Hepatocyte (in vitro differentiated cells): ENCODE measurements around the gene AP3D1. TPM values are rescaled to one million over a fixed set of nuclear protein-coding genes. Genes with fewer than 3 reads are reported as not detected.

ENCODE experiments used
- DNase-seq: peaks from one replicate; pipeline ENCODE4 v3.0.0-alpha.2; 2016; ENCODE audit warnings: low spot score
- H2AFZ ChIP-seq: fragments of 200-600 bp; sonication (generic); 2 replicates; pipeline ENCODE4 v1.6.0; 2016; ENCODE audit warnings: antibody characterized with exemption, mild to moderate bottlenecking
- H3K27ac ChIP-seq: fragments of 200-600 bp; sonication (generic); 2 replicates; pipeline ENCODE4 v1.5.1; 2016; ENCODE audit warnings: mild to moderate bottlenecking
- H3K27me3 ChIP-seq: fragments of 200-600 bp; sonication (generic); 2 replicates; pipeline ENCODE4 v1.6.1; 2016
- H3K36me3 ChIP-seq: fragments of 200-600 bp; sonication (generic); replicated peaks from 2 replicates; pipeline ENCODE4 v1.5.1; 2016; ENCODE audit warnings: low read depth; ENCODE audit not compliant: insufficient read depth
- H3K4me1 ChIP-seq: fragments of 200-600 bp; sonication (generic); 2 replicates; pipeline ENCODE4 v1.5.1; 2016; ENCODE audit warnings: mild to moderate bottlenecking, moderate library complexity; ENCODE audit not compliant: insufficient read depth
- H3K4me2 ChIP-seq: fragments of 200-600 bp; sonication (generic); 2 replicates; pipeline ENCODE4 v1.6.0; 2016
- H3K4me3 ChIP-seq: fragments of 200-600 bp; sonication (generic); 2 replicates; pipeline ENCODE4 v1.5.1; 2016; ENCODE audit warnings: mild to moderate bottlenecking
- H3K79me2 ChIP-seq: fragments of 200-600 bp; sonication (generic); 2 replicates; pipeline ENCODE4 v1.6.0; 2017; ENCODE audit warnings: mild to moderate bottlenecking
- H3K9me2 ChIP-seq: fragments of 200-600 bp; sonication (generic); replicated peaks from 2 replicates; pipeline ENCODE4 v1.6.0; 2017; ENCODE audit warnings: mild to moderate bottlenecking; ENCODE audit not compliant: insufficient read depth
- H3K9me3 ChIP-seq: fragments of 200-600 bp; sonication (generic); 2 replicates; pipeline ENCODE4 v1.5.1; 2016; ENCODE audit warnings: low read depth, mild to moderate bottlenecking
- H4K20me1 ChIP-seq: fragments of 200-600 bp; sonication (generic); 2 replicates; pipeline ENCODE4 v1.6.0; 2016; ENCODE audit warnings: mild to moderate bottlenecking; ENCODE audit not compliant: insufficient read depth, poor library complexity, severe bottlenecking
- CTCF ChIP-seq: fragments of 200-600 bp; sonication (generic); IDR thresholded peaks from 2 replicates; pipeline ENCODE4 v1.5.1; 2016; ENCODE audit warnings: antibody characterized with exemption, mild to moderate bottlenecking; ENCODE audit not compliant: poor library complexity
- EZH2 ChIP-seq: fragments of 200-600 bp; sonication (generic); IDR thresholded peaks from 2 replicates; pipeline ENCODE4 v1.6.1; 2016; ENCODE audit warnings: antibody characterized with exemption, mild to moderate bottlenecking, borderline replicate concordance
- EZH2phosphoT487 ChIP-seq: fragments of 200-600 bp; sonication (generic); IDR thresholded peaks from one replicate; pipeline ENCODE4 v1.6.1; 2018; ENCODE audit warnings: antibody characterized with exemption, mild to moderate bottlenecking, low read depth, moderate library complexity; ENCODE audit not compliant: unreplicated experiment, severe bottlenecking
- WGBS: methylation state at CpG from one replicate; pipeline ENCODE4 v1.1.6; 2016; ENCODE audit warnings: low lambda C conversion rate; ENCODE audit errors: missing lambda C conversion rate; 5-methylcytosine and 5-hydroxymethylcytosine counted together
- polyA plus RNA-seq: library from polyadenylated mRNA; unstranded; fragments of >200 nt; fragmentation: Nextera tagmentation; extraction: Ambion mirVana; gene quantifications from 2 replicates; pipeline ENCODE4 v1.2.1, GENCODE V29; 2016
- total RNA-seq: library from RNA; depleted of rRNA; stranded (reverse); fragments of >200 nt; gene quantifications from 2 replicates; pipeline ENCODE4 v1.2.3, GENCODE V29; 2014

The AP3D1 gene
- total and polyA plus RNA-seq, 2 experiments from 2014 or later: 102 to 108 TPM

GRCh38 chr19:2192862-2193261, 41.5 kb upstream of the AP3D1 start:
- H4K20me1 ChIP-seq: no peaks in the 10 kb centered on the region
- DNase-seq: no peak
- whole genome bisulfite sequencing: 98% methylated on average over 17 of the region's 17 CpGs
- H3K4me1 ChIP-seq: no peaks in the 10 kb centered on the region
- no peak overlapping the region for H3K27ac ChIP-seq
- H3K4me2 ChIP-seq: no peak overlapping the region
- H3K79me2 ChIP-seq: peaks cover 28% of the 10 kb centered on the region
- no peak for TF ChIP-seq EZH2phosphoT487
- TF ChIP-seq CTCF: no peak
- TF ChIP-seq EZH2: no peak
- H3K9me3 ChIP-seq: no peaks in the 10 kb centered on the region
- no peaks in the 10 kb centered on the region for H3K9me2 ChIP-seq
- H3K4me3 ChIP-seq: no peak overlapping the region
- H2AFZ ChIP-seq: no peak overlapping the region
- no peaks in the 10 kb centered on the region for H3K27me3 ChIP-seq
- no peaks in the 10 kb centered on the region for H3K36me3 ChIP-seq

GRCh38 chr19:2191456-2192310, 40.3 kb upstream of the AP3D1 start:
- Histone ChIP-seq H3K79me2 (peaks cover 28% of the 10 kb centered on the region), H3K4me3 (no peak overlapping the region), H3K9me3 (no peaks in the 10 kb centered on the region), H3K27me3 (no peaks in the 10 kb centered on the region), H3K4me1 (peaks cover 7% of the 10 kb centered on the region), H3K36me3 (no peaks in the 10 kb centered on the region), H4K20me1 (no peaks in the 10 kb centered on the region), H3K27ac (peak overlapping the region; percentile 55), H3K9me2 (no peaks in the 10 kb centered on the region), H2AFZ (no peak overlapping the region), H3K4me2 (no peak overlapping the region)
- peak; percentile 40 for DNase-seq
- WGBS: 83% methylated on average over 23 of the region's 32 CpGs
- TF ChIP-seq EZH2: no peak

- WGBS: 96% methylated on average over 35 of the region's 37 CpGs
- Histone ChIP-seq H4K20me1 (no peaks in the 10 kb centered on the region), H3K79me2 (peaks cover 23% of the 10 kb centered on the region), H3K9me2 (no peaks in the 10 kb centered on the region), H3K36me3 (no peaks in the 10 kb centered on the region), H2AFZ (no peak overlapping the region), H3K27me3 (no peaks in the 10 kb centered on the region), H3K4me1 (peaks cover 11% of the 10 kb centered on the region), H3K4me3 (no peak overlapping the region), H3K9me3 (no peaks in the 10 kb centered on the region), H3K4me2 (no peak overlapping the region), H3K27ac (peak overlapping the region; percentile 55)
- DNase-seq: no peak
- TF ChIP-seq CTCF: no peak
- TF ChIP-seq EZH2: no peak
- TF ChIP-seq EZH2phosphoT487: no peak
Observed at GRCh38 chr19:2190848-2191455, 39.6 kb upstream of the AP3D1 start.

GRCh38 chr19:2189880-2190279, 38.5 kb upstream of the AP3D1 start:
- Histone ChIP-seq H4K20me1 (peaks cover 10% of the 10 kb centered on the region), H3K4me1 (peaks cover 16% of the 10 kb centered on the region), H3K4me2 (no peak overlapping the region), H3K79me2 (peaks cover 33% of the 10 kb centered on the region), H3K27ac (no peak overlapping the region), H3K36me3 (no peaks in the 10 kb centered on the region), H3K9me2 (no peaks in the 10 kb centered on the region), H3K4me3 (no peak overlapping the region), H3K9me3 (no peaks in the 10 kb centered on the region), H3K27me3 (no peaks in the 10 kb centered on the region), H2AFZ (no peak overlapping the region)
- WGBS: 96% methylated on average over 4 of the region's 16 CpGs
- no peak for TF ChIP-seq CTCF
- TF ChIP-seq EZH2phosphoT487: no peak
- no peak for TF ChIP-seq EZH2
- DNase-seq: no peak
